T-helper 9 cell (primary cell): ENCODE data around the gene RBMS3.
"Not testable (repeated sequence)": the region's sequence is repeated elsewhere in the genome, so short reads cannot be mapped to it uniquely, and the experiment has no call there.

ENCODE experiments used
- DNase-seq: peaks from one replicate; pipeline ENCODE4 v3.0.0-alpha.2; 2020
- total RNA-seq, 2 donors: gene quantifications; one replicate each; lab custom pipeline; 2026; lab: John Stamatoyannopoulos, UW

RBMS3 gene
- total RNA-seq = 0.28 to 1.9 reads per million in 2 donors

DNA sequence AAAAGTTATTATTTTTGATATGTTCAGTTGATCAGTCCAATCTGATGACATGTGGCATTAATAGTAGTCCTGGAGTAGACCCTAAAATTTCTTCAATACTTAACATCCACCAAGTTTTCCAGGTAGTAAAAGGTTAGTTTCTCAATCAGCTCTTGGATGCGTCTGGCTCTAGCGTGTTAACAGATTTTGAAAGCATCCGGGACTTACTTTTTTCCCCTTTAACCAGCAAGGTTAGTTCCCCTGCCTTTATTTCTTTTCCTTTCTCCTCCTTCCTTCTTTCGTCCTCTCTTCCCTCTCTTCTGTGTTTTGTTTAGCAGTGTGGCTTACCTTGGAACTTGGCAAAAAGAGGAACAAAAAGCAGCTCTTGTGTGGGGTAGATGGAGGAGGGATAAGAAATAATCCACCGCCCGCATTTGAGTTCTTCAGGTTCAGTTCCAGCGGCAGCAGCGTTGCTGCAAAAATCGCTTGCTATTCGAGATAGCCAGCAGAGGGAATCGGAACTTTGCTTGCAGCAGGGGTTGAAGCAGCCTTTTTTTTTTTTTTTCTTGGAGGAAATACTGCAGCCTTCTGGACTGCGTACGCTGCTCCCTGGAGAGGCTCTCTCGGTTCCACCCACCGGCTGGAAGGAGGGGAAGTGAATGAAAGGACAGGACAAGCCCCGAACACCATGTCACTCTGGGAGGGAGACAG, at the start of gene RBMS3:
TSS of gene RBMS3 (plus strand) at position 668 of the 690 bp plus-strand sequence.
- no peak for DNase-seq

DNA sequence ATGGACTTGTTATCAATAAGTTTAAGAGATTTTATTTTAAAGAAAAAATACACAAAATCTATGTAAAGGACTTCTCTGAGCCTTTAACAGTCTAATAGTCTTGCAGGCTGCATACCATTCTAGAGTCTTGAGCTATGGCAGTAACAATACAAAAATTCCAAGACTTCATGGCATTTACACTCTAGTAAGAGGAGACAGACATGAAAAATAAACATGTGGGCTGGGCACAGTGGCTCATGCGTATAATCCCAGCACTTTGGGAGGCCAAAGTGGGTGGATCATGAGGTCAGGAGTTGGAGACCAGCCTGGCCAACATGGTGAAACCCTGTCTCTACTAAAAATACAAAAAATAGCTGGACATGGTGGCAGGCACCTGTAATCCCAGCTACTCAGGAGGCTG, 47.7 kb upstream of the RBMS3 start:
- not testable (repeated sequence) for DNase-seq

DNA sequence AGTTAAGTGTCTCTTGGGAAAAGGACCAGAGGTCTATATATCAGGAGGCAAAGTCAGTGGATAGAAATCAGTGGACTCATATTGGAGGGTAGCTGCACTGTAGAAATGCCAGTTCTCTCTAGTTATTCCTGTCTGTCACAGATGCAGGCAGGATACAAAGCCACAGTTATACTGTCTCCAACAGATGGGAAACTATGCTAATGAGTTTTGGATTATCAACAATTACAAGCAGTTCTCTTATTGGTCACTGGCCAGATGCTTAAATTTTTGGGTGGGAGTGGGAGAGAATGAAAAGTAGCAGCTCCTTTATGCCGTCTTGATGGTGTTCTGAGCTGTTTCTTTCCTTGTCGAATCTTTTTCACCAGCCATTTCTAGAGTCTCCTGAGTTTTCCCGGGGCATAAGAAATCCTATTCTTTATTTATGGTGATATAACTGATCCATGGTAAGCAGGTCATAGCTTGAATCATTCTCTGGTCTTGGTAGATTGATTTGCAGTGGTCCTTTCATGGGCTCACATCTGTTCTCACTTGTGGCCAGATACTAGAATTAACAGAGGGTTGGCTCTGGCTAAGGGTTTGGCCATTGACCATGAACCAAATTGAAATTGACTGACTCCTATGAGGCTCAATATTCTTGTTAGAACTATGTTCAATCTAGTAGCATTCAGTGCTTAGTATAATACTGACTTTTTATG, 44.6 kb upstream of the RBMS3 start:
- no peak for DNase-seq

DNA sequence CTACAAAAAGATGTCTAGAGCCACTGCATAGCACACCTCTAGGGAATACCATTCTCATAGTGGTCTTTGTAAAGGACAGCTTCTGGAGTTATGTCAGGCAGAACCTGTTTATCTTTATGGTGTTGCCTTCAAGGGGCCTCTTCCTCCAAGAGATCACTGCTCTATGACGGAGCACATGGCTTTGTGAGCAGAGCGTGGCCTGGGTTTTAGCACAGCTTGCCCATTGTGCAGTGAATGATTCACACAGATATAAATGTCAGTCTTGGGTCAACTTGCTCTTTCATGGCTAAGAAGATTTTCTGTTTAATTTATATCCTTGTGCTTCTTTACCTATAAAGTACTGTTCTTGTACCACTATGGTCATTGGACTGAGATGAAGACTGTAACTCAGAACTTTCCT, 41.5 kb upstream of the RBMS3 start:
- DNase-seq = no peak

DNA sequence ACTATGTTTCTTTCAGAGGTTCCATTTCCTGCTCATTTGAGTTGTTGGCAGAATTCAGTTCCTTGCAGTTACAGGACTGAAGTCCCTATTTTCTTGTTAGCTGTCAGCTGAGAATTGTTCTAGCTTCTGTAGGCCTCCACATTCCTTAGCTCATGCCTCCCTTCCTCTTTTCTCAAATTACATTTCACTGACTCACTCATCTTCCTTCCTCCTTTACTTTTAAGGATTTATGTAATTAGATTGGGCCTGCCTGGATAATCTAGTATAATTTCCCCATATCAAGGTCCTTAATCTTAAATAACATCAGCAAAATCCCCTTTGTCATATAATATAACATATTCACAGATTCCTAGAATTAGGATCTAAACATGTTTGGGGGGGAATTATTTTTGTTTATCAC, 40.6 kb upstream of the RBMS3 start:
- DNase-seq = no peak

DNA sequence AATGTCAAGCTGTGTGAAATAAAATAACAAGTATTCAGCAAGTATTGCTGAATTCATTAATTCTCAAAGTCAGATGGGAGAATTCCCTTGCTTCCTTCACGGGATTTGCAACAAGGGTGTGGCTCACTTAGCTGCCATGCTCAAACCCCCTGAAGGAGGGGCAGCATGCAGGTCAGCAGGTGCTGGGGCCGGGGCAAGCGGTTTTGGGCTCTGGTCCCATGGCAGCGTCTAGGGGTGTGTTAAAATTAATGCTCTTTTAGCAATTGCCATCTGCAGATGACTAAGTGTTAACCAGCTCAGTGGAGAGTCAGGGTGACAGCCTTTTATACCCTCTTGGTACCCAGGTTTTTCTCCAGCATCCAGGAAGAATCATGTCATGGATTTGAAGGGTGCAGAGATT, 40.0 kb upstream of the RBMS3 start:
- no peak for DNase-seq

DNA sequence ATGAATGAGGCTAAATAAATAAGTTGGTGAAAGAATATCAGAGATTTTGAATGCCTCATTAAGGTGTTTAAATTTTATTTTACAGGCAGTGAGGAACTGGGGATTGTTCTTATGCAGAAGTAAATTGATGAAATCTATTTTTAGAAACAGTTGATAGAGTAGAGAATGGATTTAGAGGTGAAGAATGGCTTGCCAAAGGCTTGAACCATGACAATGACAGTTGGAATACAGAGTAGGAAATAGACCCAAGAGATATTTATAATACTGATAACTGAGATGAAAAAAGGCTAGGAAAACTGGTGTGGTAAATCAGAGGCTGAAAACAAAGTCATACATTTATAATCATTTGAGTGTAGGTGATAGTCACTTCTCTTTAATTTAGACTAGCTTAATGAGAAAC, 39.0 kb upstream of the RBMS3 start:
- no peak for DNase-seq

DNA sequence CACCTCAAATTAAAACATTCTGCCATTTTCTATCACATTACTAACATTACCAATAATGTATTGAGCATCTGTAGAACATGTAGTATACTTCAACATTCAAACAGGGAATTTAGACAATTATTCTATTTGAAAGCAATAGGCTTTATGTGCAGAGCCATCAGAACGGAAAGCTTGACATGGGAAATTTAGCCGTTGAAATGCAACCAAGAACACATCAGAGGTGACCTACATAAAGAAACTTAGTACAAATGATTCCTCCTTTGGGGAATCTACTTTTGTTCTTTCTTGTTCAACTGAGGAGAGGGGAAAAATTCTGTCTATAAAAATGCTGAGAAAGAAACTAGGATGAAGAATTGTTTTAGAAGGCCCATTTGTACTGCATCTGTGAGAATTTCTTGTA, 38.6 kb upstream of the RBMS3 start:
- DNase-seq = no peak

DNA sequence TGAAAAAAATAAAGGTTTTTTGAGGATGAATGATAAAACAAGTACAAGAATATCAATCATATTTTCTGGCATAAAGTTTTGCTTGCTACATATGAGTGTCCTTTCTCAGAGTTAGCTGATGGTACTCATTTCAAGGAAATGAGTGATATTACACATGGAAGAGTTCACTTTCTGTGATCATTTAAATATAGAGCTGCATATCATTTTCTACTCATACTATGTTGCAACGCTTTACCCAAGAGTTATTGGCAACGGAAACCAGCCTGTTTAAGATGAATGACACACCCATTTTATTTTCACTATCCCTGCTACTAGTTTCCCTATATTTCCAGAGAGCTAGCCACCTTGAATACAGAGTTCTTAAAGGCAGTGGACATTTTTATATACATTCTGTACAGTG, 35.4 kb upstream of the RBMS3 start:
- no peak for DNase-seq

DNA sequence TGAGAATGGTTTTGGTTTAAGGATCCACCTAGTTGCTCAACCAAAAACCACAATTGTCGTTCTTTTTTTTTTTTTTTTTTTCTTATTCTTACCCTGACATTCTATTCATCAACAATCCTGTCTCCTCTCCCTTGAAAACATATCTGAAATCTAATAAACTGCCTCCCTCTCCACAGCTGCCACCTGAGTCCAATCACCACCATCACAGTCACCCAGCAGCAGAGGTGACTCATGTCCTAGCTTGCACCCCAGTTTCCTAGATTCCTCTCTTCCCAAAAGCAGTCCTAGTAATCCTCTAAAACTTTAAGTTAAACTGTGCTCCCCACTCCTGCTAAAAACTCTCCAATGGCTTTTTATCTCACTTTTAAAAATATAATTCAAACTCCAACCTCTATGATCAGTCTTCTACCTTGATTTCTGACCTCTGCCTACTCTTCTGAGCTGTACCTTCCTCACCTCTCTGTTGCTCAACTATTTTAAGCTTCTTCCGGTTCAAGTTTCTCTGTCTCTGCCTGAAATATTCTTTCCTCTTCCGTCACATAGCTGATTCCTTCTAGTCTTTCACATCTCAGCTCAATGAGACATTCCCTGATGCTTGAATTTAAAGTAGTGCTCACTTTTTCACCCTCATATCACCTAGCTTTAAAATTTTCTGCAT, 33.7 kb upstream of the RBMS3 start:
- no peak for DNase-seq

DNA sequence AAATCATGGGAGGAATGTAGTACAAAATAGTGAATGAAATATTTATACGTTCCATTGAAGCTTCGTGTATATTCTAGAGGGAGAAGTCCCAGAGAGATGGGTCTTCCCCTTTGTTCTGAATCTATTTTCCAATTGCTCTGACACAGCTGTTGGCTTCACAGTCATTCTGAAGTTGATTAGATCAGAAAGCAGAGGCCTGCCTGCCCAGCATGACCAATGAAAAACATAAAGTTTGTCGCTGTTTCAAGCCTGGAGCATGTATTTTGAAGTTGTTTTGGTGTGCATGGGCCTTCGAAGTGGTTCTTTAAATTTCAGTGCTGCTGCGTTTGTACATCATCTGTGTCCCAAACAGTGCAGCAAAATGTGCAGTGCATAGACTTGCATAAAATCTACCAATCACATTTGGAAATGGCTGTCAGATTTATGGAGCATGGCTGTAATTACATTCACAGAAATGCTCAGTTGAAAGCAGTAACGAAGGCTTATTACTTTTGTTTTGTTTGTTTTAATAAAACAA, 31.0 kb upstream of the RBMS3 start:
- no peak for DNase-seq

DNA sequence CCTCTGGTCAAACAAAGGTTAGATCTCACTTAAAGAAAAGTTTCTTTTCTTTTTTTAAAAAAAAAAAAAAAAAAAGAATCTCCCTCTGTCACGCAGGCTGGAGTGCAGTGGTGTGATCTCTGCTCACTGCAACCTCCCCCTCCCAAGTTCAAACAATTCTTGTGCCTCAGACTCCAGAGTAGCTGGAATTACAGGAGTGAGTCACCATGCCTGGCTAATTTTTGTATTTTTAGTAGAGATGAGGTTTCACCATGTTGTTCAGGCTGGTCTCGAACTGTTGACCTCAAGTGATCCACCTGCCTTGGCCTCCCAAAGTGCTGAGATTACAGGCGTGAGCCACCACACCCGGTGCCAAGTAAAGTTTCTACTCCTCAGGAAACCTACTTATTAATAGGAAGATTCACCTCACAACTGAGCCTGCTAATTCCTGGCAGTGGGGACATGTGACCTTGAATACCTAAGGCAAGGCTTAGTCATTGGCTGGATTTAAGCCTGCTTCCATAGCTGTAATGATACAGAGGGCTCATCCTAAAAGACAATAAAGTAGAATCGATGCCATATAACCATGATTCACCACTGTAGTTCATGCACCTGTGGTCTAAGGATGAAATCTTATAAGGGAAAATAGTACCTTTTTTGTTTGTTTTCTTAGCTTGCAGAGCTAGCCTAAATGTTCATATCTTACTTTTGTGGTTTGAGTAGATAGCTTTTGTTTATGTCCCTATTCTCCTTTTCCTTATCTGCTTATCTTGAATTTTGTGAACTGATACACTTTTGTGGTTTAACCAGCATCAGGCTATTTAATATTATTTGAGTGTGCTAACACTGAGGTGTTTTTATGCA, 24.8 kb upstream of the RBMS3 start:
- no peak for DNase-seq

DNA sequence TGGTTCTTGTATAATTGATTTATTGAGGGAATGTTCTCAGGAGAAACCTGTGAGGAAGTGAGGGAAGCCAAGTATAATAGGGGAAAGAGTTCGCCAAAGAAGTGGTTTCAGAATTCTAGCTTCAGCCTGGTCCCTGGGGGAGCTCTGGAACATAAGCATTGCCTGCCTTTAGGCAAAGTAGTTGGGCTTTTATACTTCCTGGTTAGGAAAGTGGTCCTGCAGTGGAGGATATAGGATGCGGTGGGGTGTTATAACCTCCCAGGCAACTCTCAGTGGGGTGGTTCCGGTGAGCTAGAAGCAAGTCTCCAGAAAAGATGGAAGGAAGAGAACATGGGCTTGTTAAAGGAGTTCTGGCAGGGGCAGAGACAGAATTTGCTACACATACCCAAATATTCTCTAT, 22.7 kb upstream of the RBMS3 start:
- DNase-seq = no peak

DNA sequence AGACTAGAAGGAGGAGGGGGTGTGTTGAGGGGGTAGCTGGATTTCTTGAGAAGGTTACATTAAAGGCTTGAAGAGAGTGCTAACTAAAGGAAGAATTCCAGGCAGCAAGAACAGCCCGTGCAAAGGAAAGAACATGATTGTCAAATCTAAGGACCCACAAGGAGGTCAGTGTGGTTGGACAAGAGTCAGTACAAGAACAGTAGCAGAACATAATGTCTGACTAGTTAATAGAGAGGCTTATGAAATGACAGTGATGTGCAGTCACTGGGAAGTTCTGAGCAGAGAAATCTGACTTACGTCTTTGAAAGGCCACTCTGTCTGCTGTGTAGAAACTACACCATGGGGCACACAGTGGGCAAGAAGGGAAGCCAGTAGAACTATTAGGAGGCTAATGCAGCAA, 19.8 kb upstream of the RBMS3 start:
- DNase-seq = no peak

DNA sequence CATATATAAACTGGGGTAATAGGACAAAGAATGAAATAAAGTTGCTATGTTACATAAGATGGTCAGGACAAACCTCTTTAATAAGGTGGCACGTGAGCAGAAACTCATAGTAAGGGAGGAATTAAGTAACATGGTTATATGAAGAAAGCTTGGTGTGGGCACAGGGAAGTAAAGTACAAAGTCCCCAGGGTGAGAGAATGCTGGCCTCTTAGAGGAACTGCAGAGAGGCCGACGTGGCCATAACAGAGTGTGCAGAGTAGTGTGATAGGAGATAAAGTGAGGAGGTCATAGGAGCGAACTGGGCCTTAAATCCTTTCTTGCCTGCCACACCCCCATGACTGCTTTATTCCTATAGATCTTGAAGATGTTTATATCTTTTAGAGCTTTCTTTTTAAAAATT, 17.4 kb upstream of the RBMS3 start:
- no peak for DNase-seq

DNA sequence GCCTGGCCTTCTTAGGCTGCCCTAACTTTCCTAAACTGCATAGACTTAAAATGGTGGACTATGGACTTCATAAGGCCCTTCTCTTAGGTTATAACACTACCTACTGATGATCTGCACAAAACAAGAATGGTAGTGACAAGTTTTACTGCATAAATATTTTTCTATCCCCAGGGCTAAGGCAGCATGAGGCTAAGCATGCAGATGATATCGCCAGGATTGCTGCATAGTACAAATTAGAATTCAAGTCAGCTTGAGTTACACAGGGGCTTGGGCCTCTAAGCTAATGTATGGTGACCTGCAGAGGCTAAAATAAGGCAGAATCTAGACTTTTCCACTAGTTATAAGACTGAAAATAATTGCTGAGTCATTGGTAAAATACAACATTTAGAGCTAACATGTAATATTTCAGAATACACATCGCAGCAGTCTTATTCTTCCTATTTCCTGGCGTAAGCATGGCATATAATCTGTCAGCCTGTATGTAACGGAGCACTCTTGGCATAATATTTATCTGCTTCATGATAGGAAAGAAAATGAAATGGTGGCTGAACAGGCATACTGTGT, 15.3 kb upstream of the RBMS3 start:
- DNase-seq = no peak

DNA sequence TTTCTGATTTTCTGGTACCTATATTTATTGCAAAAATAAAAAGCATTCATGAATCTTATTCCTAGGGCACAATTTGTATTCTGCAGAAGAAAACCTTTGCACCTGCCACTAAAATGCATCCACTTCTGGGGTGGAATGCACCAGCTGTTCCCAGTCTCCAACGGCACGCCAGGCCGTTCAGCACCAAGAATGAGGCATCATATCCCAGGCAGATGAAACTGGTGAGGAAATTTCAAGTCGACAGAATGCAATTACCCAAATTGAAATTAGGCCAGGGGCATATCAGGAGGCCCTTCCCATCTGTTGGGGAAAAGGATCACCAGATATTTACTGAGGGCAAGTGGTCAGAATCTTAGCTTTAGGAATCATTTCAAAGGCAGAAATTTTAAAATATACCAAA, 13.6 kb upstream of the RBMS3 start:
- no peak for DNase-seq

DNA sequence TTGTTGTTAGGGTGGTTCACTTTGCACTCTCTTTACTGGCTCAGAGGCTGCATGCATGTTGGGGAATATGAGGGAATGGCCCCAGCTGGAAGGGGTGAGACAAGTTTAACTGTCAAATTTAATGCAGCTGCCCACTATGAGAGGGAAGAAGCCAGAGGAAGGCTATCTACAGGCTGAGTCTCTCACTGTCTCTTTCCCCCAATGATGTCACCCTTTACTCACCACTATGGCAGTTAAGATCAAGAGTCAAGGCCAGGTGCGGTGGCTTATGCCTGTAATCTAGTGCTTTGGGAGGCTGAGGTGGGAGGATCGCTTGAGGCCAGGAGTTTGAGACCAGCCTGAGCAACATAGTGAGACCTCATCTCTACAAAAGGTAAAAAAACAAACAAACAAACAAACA, 12.2 kb upstream of the RBMS3 start:
- no peak for DNase-seq

DNA sequence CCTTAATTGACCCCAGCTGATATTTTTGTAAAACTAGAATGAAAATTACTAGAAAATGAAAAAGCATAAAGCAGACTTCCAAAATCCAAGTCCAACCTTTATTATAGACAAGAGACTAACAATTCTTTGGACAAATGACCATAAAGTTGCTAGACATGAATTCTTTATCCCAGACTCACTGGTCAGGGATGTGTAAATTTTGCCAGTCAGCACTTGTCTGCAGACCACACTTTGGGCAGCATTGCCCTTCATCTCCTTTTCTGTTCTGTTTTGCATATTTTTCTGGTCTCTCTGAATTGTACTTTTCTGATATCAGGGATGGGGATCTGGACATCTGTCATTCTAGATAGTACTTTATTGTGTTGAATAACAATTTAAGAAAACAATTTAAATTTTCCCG, 10.1 kb upstream of the RBMS3 start:
- DNase-seq = no peak

DNA sequence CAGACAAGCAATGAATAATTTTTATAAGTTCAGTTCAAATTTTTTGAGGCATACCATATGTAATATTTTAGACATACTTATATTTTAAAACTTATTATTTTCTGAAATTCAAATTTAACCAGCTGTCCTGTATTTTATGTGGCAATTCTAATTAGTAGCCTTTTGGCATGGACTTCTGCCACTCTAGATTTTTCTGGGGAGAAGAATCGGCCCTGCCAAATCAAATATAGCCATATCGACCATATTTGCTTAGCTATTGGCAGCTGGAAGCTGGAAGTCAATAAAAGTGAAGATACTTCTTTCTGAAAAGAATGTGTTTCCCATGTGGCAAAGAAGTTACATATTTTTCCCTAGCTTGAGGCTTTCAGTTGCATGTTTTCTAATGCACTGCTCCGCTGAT, 9.4 kb upstream of the RBMS3 start:
- no peak for DNase-seq

DNA sequence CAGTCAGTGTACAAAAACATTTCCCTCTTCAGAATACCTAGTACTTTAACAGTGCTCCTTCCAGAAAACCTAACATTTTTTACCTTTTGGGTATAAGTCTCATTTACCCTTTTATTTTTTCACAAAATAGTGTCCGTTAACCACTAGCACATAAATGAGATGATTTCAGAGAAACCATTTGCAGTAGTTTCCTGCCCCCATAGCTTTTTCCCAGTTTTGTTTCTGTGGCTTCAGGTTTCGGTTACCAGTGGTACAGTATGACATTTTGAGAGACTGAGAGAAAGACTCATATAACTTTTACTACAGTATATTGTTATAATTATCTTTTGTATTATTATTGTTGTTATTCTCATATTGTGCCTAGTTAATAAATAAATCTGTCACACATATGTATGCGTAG, 6.2 kb upstream of the RBMS3 start:
- no peak for DNase-seq

DNA sequence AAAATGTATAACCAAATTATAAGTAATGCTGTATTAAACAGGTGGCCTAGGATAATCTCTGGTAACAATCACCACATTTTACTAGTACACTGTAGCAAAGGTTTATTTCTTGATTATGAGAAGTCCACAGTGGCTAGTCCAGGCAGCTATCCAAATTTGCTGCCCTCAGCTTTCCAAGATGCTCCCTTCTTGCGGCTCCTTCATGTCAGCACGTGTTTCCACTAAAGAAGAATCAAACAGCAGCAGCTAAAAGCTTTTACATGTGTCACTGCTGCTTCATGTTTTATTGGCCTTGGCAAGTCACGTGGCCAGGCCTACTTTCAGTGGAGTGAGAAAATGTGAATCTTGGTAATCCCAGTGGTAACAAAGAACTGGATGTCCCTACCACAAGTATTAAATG, 5.6 kb upstream of the RBMS3 start:
- DNase-seq = no peak

DNA sequence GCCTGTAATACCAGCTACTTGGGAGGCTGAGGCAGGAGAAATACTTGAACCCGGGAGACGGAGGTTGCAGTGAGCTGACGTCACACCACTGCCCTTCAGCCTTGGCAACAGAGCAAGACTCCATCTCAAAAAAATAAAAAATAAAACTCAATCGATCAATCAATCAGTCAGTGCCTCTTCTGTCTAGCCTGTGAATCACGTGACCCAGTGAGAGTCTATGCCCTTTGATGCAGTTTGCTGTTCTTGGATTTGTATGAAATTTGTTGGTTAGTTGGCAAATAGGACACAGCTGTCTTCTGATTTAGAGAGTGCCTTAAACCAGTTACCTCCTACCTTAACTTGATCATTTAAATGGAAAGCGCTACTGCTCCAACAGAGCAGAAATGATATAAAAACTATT, 3.6 kb upstream of the RBMS3 start:
- DNase-seq = no peak
